HG03025 (cell line): ENCODE data around the gene KIRREL3.

ENCODE experiments used
- ATAC-seq: cut with Tn5 transposase; IDR thresholded peaks from one replicate; pipeline ENCODE4 v1.9.1; 2021; ENCODE audit warnings: mild to moderate bottlenecking, moderate library complexity; ENCODE audit not compliant: unreplicated experiment, low FRiP score

KIRREL3 gene

DNA sequence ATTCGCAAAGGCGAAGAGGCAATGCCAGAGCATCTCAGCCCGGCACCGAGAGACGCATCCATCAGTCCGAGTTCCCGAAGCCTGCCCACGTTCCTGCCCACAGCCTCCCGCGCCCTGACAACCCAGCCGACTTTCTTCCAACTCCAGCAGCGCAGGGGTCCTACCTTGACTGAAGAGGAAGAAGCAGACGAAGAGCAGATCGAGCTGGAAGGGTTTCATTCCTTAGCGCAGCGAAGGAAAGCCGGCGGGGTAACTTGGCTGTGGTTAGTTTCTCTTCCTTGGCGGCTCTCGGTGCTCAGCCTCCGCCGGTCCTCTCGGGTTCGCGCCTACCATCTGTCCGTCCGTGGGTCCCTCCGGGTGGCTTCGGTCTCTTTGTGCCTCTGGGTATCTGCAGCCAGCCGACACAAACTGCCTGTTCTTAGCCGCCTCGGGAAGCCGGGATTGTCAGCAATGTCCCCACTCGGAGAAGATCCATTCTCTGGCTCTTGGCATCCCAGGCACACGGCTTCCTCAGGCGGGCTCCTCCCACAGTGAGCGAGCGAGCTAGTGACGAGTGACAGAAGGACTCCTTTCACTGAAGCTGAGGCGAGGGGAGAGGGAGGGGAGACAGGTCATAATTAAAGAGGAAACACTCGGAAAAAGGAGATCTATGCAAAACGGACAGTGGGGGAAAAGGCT lies at the start of gene KIRREL3:
Gene KIRREL3, minus strand, starts transcription at position 480 of the 678 bp plus-strand sequence.
- ATAC-seq, result no peak

DNA sequence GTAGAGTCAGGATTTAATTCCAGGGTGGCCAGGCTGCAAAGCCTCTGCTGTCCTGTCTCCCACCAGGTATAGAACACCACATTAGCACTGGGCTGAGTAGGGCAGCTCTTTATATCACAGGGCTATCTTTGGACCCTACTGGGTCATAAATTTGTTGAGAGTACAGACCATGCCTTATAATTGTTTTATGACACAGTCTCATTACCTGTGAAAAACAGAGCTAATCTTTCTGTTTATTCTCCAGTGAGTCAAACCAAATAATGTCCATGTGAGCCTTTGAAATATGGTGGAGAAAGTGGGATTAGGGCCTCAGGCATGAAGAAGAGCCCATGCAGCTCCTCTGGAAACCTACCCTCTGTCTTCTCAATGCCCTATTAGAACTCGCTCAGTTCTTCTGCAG lies 49.6 kb upstream of the KIRREL3 start:
- ATAC-seq, result no peak

DNA sequence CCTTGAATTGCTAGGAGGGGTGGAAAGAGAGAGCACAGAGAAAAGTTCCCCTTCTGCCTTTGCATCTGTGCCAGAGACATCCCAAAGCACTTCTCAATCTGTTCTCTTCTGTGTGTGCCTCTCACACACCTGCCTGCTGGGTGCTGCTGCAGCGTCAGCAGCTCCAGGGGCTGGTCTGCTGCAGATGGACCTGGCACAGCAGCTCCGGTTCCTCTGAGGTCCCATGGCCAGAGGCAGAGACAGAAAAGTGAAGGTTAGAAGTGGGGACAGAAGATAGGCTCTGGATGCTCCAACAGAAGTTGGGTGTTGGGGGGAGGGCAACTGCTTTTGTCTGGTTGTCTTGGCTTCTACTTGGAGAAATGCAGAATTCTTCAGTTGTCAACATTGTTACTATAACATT lies 48.9 kb upstream of the KIRREL3 start:
- no peak for ATAC-seq

DNA sequence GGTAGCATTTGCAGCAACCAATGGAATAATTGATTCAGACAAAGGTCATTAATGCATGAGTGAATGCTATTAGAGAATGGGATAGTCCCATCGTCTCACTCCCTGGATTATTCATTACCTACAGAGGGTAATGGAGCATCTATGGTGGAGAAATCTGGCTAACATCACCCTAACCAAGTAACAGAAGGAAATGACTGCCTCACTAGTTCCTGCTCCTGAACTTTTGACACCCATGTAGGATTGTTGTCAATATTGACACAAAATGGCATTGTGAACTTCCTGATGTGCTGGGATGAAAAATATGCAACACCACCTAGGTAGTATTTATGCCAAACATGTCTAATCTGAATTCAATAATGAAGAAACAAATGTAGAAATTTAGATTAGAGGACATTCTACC lies 44.0 kb upstream of the KIRREL3 start:
- no peak for ATAC-seq

DNA sequence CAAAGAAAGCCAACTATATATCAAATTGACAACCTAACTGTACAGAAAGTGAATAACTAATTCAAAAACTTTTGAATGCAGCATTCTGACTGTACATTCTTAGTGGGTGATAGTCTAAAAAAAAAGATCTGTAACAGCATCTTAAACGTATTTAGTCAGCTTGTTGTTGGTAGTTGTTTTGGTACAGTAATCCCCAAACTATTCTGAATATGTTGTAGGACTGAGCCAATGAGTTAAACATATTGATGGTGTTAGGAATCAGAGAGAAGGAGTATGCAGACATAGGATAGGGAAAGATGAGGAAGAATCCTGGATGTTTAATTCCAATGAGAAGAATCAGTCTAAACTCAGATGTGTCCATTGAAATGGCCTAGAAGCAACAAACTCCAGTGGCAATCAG lies 41.9 kb upstream of the KIRREL3 start:
- no peak for ATAC-seq

DNA sequence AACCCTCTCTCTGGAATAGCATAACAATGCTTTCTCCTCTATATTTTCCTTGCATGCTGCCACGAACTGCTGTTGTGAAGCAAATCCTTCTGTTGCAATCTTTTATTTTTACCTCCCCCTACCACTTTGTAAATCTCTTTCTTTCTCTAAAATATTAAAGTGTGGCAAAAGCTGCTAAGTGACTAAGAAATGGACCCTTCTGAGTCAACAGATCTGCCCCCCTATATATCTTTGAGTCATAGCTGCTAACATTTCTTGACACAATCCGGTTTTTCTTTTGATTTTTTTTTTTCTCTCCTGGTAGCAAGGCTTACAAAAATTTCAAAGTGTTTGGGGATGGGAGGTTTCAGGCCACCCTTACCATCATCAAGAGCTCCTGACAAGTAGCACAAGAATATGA lies 39.0 kb upstream of the KIRREL3 start:
- no peak for ATAC-seq

DNA sequence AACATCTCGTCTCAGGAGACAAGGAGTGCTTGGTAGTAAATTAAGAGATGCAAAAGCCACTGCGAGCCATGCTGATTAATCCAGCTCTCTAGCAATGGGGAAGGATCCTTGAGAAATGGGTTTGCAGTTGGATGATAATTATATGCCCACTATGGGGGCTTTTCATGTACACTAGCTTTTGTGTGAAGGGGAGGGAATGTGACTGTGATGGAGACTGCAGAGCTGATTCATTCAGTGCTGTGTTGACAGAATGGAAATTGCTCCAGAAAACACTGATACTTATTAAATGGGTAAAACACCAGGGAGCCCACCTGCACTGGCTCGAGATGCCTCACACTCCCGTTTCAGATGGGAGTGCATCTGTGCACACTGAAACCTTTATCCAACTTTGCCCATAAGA lies 37.0 kb upstream of the KIRREL3 start:
- no peak for ATAC-seq

DNA sequence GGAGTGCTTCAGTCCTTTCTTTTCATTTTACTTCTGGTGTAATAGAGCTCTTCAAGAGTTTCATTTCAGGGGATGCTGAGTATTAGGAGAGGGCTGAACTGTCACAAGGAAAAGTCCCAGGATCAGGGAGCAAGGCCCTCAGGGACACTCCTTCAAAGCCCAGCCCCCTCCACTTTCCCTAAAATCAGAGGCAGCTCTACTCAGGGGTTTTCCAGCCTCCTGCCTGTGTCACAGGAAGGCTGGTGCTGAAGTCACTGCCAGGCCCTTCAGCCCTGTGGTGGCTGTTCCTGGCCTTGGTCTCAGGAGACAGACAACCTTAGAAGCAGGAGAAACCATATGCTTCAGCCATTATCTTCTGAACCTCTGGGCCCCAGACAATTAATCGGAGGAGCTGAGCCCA lies 36.4 kb upstream of the KIRREL3 start:
- ATAC-seq, result no peak

DNA sequence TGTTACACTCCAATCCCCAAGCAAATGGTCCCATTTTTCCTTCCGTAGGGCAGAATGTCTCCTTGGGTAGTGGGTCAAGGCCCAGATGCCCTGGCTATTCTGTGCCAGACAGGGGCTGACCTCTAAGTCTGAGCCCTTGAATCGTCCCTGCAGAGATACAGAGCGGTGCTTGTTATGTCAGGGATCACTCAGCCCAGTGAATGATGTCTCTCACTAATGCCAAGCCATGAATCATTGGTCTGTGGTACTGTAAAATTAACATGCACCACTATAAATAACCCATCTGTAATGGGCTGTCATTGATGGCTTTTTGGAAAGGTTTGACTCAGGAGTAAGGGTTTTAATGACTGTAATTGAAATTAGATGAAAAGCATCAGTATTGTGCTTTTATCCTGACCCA lies 35.3 kb upstream of the KIRREL3 start:
- ATAC-seq, result no peak

DNA sequence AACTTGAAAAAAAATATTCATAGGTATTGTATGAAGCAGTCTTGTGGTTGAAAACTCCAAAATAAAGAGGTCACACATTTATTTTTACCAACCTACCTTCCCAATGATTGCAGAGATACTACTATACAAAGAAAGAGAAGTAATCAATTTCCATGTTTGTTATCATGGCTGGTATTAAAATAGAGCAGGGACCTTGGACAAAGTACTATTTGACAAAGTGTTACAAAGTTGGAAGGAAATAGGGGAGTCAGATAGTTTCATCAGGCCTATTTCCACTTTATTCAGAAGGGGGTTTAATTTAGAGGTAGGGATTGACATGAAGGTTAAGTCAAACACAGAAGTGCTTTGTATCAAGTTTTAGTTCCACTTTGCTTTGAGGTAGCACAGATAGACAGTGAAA lies 34.4 kb upstream of the KIRREL3 start:
- no peak for ATAC-seq

DNA sequence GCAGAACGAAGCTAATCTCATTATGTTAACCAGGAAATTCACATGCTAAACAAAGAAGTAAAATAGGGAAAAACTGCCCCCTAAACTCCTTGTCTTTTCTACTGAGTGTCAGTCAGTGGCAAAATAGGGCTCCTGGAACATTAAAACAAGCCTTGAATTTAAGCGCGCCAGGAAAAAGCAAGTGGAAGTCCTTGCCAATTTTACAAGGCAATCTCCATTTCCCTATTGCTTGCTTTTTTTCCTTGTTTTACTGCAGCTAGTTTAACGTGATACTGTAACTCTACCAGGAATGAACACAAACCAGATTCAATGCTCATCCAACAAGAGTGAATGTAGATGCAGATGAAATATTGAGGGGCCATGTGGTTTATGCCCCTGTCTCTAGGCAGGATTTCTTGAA lies 28.1 kb upstream of the KIRREL3 start:
- ATAC-seq, result no peak

DNA sequence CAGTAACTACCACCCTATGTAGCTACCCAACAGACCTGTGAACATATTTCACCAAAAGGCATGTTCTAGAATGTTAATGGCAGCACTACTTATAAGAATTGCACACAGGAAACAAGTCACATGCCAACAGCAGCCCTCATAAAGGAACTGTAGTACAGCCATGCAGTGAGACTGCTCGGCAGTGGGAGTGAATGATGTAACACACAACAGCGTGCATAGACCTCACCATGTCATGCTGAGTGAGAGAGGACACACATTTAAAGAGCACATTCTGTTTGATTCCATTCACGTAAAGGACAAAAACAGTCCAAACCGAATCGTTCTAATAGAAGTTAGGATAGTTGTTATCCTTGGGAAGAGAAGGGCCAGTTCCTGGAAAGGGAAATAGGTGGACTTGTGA lies 27.2 kb upstream of the KIRREL3 start:
- no peak for ATAC-seq

DNA sequence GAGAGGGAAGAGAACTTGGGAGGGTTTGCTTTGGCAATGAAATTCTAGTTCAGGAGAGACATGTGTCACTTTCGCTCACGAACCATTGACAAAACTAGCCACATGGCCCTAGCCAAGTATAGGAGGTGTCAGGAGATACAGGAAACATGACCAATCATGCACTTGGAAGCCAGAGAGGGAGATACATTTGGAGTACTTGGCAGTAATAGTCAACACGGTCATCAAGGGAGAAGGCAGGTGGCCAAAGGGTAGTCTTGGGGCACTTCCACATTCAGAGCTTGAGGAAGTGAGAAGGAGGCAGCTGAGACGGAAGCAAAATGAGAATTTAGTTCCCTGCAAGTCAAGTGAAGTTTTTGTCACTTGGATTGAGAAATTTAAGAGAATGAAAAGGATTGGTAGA lies 26.4 kb upstream of the KIRREL3 start:
- ATAC-seq, result no peak

DNA sequence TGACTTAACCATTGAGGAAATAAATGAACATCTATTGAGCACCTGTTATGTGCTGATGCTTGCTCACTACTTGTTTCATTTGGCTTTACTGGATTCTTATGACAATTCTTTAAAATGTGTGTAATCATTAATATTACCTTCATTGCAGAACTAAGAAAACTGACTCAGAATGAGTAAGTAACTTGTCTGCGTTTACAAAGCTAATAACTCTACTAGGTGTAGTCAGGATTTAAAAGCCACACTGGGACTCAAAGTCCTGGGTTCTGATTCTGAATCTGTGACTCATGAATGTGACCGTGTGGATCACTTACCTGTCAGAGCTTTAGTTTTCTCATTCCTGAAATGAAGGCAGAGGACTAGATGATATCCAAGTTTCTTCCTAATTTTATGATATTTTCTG lies 23.4 kb upstream of the KIRREL3 start:
- no peak for ATAC-seq

DNA sequence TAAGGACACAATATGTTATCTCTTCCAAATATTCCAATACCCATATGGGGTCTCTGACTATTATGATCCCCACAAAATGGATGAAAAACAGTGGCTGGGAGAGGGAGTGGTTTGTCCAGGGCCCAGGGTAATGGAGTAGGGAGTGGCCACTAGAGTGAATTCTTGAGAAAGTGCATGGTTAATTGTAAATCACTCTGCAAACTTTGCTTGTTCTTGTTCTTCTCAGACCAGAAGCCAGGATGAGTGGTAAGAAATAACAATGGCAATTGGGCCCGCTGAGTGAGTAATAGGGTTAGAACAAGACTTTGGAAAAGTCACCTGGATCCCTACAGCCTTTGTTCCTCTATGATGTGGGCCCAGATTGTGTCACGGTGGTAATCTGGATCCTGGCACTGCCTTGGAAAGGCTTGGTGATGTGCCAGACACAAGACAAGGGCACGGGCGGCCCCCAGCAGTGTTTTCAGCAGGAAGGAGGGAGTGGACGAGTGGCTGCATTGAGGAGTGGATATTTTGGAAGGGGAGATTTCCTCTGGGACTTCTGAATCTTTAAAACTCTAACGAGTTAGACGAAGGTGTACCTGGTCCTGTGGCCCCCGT lies 18.2 kb upstream of the KIRREL3 start:
- ATAC-seq, result no peak

DNA sequence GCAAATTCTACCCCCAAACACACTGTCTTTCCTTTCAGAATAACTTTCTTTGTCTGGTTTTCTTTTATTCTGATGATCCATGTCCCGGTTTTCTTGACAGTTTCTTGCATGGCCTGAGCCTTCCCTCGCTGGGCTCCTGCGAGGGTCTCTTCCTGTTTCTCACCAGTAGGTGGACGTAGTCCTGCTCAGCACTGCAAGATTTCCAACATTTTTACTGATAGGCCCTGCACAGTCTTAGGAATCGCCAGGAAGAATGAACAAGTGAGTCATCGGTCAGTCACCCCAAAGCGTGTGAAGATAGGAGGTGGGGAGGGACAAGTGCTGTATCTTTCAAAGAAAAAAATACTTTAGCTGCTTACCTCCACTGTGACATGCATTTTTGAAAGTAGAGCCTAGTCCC lies 16.9 kb upstream of the KIRREL3 start:
- ATAC-seq, result no peak

DNA sequence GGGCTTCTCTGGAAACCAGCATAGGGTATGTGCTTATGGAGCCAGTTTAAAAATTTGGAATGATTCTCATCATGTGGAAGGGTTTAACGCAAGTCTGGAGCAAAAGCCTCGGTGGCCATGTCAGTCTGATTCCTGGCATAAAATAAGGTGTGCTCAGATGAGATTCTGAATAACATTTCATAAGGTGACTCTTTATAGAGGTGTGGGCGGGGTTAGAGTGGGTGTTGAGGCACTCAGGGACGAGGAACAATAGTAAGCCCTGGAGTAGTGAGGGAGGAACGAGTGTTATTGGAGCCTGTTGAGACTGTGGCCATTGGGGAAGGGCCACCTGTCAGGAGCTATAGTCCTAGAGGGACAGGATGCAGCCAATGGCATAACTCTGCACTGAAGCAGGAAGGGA lies 13.0 kb upstream of the KIRREL3 start:
- no peak for ATAC-seq

DNA sequence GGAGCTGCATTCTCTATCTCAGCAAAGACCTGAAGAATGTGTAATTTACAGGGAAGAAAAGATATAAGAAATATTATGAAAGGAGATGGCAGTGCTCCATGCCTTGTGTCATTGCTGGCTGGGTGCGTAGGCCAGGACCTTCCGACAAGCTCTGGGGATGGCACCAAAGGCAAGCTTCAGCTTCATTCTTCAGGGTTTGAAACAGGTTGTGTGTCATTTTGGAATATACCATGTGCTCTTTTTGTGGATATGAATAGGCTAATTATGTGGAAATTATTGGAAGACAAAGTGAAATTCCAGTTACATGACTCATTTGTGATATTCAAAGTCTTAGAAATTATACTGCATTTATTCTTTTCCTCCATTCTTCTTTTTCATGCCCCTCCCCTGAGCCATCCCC lies 5.7 kb upstream of the KIRREL3 start:
- no peak for ATAC-seq

DNA sequence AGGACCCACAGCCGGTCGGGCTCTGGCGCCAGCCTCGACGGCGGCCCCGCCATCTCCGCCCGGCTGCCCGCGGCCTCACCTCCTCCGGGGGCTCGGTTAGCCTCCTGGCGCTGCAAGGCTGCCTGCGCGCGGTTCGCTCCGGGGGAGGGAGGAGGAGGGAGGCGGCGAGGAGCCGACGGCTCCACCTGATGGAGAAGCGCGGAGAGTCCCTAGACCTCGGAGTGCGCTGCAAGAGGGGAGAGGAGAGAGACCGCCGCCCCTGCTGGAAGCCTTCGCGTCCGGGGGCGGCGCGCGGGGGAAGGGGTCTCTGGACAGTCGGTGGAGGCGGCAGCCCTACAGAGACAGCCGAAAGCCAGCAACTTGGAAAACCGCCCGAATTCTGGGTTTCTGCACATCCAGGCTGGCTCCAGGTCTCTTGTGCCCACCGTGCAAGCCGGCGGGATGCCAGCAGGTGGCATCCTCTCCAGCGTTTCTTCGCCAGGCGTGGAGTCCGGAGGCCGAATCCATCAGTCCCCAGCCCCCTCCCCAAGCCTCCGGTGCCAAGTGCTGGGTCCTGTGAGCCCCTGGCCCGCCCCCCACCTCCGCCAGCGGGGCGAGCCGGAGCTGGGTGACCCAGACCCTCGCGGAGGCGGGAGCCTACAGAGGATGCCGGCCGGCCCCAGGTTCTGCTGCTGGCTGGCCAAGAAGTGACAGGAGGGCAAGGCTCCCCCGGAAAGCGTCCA lies 2.9 kb upstream of the KIRREL3 start:
- ATAC-seq, result no peak

DNA sequence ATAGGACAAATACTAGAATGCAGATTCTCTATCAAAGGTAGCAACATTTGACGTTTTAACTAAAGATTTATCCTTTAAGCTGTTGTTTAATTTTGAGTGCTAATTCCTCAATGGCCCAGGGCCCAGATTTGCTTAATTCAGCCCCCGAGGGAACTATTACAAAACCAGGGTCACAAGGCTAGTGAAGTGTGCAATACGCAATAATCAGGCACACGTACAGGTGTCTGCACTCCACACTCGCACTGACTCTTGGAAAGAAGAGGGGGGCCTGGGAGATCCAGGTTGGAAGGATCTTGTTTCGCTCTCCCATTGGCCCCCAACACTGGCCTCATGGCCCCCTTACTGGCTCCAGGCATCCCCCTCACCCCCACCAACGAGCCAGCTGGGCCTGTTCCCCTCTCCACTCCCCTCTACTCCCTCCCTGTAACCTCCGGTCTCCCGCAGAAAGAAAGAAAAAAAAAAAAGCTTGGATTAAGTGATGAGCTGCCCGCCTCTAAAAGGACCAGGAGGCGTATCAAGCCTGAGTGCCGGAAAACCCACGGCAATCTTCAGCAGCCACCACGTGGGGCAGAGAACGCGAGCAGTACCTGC lies 2.2 kb upstream of the KIRREL3 start:
- no peak for ATAC-seq

DNA sequence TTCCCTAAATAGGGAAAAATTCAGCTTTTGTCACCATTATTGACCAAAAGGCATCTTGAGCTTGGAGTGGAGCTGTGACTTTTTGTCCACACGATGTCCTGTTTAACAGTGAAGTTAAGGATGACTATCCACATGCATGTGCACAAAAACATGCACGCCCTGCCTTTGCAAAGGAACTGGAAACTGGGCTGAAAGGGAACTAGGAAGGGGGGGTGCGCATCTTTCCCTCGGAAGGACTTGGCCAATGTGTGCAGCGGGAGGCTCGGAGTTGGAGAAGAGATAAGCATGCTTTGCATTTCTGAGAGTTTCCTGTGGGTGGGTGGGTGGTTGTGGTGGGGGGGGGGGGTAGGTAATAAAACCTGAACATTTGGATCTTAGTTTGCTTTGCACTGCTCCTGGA lies 411 bp upstream of the KIRREL3 start:
- no peak for ATAC-seq

DNA sequence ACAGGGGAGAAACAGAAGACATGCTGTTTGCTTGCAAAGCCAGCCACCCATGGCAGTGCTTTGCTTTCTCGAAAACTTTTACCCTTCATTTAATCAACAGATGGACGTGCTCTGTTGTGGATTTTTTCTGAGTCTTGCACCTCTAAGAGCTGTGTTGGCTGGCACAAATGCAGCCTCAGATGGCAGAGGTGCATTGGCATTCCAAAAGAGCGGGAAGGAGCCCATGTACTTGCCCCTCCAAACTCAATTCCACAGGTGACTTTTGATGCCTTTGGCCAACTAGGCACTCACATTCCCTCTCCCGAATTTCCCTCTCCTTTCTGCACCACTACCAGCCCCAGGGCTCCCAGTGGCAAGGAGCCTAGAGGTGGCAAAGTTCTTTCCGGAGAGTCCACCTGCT lies 1.2 kb downstream of the KIRREL3 start:
- ATAC-seq, result no peak
